ENCODE measurements around the gene BAAT.

- no peak for TF ChIP-seq CTCF (IDR thresholded peaks at IDR 0.05)
- no peak for TF ChIP-seq POLR2A (IDR thresholded peaks at IDR 0.05)
Measured at GRCh38 chr9:101333490-101333889, 51.3 kb downstream of the BAAT start.

All from esophagus squamous epithelium (tissue), 4 donors.